BJ (cell line): ENCODE measurements around the gene RS1. TPM values are rescaled to one million over a fixed set of nuclear protein-coding genes. Genes with fewer than 3 reads are reported as not detected.

Experiments
- CTCF ChIA-PET: fragments of 350-600 bp; formaldehyde crosslinking; extraction: SDS; loops from one replicate; lab custom pipeline; 2021; ENCODE audit warnings: antibody characterized with exemption, inconsistent platforms; lab: Yijun Ruan, JAX
- POLR2A ChIA-PET: fragments of 300-600 bp; sonication (Branson Sonifier 250); formaldehyde crosslinking; extraction: SDS; loops from one replicate; lab custom pipeline; 2021; ENCODE audit warnings: antibody characterized with exemption; lab: Charles Lee
- DNase-seq: peaks from one replicate; pipeline ENCODE4 v3.0.0-alpha.2; 2011; ENCODE audit warnings: low read depth
- H3K27me3 ChIP-seq: 2 replicates; pipeline ENCODE4 v1.6.0; 2011; ENCODE audit warnings: low read length; ENCODE audit not compliant: control insufficient read depth, insufficient read depth
- H3K36me3 ChIP-seq: 2 replicates; pipeline ENCODE4 v1.5.1; 2011; ENCODE audit warnings: low read length; ENCODE audit not compliant: control insufficient read depth, insufficient read depth
- H3K4me3 ChIP-seq: 2 replicates; pipeline ENCODE4 v1.5.1; 2011; ENCODE audit warnings: low read depth, mild to moderate bottlenecking, control low read depth, low read length
- polyA plus RNA-seq: library from polyadenylated mRNA; depleted of rRNA; stranded (reverse); fragments of >200 nt; gene quantifications from 2 replicates; pipeline ENCODE4 v1.2.3, GENCODE V29; 2011
- TF ChIP-seq, protein P1 (sequence below): IDR thresholded peaks from 2 replicates; pipeline ENCODE4 v1.5.1; 2011; ENCODE audit warnings: low read depth, mild to moderate bottlenecking, control low read depth, inconsistent platforms, low read length, moderate library complexity; ENCODE audit not compliant: insufficient read depth

RS1 gene
- polyA plus RNA-seq, 1 experiment, result not detected

DNA sequence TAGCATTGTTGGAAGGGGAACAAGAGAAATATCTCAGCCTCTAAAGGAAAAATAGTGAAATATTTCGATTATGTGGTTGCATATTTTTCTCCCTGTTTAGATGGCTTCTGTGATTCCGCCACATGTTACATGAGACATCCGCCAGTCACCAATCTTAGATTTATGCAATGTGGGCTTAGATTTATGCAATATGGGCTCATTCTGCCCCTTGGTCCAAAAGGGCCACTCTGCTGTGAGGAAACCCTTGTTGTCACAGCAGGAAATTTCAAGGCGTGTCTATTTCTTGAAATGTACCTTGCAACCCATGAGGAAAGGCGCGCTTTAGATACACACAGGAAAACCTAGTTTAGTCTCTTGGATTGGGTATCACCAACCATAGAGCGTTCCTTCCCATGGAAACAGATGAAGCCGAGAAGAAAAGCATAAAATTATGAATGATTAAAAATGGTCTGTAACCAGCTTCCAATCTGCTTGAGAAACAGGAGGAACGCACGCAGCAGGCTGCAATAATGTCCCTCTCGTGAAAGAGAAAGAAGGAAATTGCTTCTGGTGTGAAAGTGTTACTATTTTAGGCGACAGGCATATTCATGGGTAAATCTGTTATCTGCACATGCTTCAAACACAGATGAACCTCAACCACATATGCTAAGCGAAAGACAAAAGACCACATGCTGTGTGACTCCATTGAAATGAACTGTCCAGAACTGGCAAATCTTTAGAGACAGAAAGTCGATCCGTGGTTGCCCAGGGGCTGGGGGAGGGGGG, 3.7 kb downstream of the RS1 start:
- POLR2A ChIA-PET, result no interaction called here
- H3K36me3 ChIP-seq, result no peaks in the 10 kb centered on the region
- H3K4me3 ChIP-seq, result no peak overlapping the region
- no peaks in the 10 kb centered on the region for H3K27me3 ChIP-seq
- CTCF ChIA-PET, result no interaction called here
- TF ChIP-seq, protein P1, sequence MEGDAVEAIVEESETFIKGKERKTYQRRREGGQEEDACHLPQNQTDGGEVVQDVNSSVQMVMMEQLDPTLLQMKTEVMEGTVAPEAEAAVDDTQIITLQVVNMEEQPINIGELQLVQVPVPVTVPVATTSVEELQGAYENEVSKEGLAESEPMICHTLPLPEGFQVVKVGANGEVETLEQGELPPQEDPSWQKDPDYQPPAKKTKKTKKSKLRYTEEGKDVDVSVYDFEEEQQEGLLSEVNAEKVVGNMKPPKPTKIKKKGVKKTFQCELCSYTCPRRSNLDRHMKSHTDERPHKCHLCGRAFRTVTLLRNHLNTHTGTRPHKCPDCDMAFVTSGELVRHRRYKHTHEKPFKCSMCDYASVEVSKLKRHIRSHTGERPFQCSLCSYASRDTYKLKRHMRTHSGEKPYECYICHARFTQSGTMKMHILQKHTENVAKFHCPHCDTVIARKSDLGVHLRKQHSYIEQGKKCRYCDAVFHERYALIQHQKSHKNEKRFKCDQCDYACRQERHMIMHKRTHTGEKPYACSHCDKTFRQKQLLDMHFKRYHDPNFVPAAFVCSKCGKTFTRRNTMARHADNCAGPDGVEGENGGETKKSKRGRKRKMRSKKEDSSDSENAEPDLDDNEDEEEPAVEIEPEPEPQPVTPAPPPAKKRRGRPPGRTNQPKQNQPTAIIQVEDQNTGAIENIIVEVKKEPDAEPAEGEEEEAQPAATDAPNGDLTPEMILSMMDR, result no peak
- DNase-seq, result no peak

DNA sequence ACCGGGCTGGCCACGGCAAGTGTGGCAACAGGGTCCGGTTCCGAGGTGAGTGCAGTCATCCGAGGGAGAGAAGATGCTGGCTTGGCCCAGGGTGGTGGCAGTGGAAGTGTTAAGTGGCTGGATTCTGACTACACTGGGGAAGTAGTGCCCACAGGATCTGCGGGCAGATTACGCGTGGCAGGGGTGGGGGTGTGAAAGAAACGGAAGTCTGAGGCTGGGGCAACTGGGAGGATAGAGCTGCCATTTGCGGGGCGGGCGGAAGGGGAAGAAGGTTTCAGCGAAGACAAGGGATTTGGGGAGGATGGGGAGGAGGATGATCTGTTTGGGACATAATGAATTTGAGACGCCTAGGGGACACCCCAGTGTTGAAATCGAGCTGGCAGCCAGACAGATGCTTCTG, 5.3 kb downstream of the RS1 start:
- no peaks in the 10 kb centered on the region for H3K27me3 ChIP-seq
- no peak overlapping the region for H3K4me3 ChIP-seq
- CTCF ChIA-PET, result no interaction called here
- no peak for DNase-seq
- no peaks in the 10 kb centered on the region for H3K36me3 ChIP-seq
- POLR2A ChIA-PET, result no interaction called here
- TF ChIP-seq, protein P1, result no peak

DNA sequence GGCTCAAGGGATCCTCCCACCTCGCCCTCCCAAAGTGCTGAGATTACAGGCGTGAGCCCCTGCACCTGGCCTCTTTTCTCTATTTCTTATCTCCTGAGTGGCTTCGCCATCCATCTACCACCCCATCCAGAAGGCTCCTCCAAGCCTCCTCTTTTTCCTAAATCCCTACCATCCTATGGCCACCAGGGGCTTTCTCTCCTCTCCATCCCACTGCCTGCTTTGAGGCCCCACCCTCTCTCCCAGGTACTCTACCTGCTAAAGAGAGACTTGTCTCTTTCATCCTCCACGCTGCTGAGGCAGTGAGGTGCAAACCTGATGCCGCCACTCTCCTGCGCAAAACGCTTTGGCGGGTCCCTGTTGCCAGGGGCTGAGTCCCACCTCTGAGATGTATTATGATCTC, 7.0 kb downstream of the RS1 start:
- ChIA-PET POLR2A (no interaction called here), CTCF (no interaction called here)
- TF ChIP-seq, protein P1, result no peak

DNA sequence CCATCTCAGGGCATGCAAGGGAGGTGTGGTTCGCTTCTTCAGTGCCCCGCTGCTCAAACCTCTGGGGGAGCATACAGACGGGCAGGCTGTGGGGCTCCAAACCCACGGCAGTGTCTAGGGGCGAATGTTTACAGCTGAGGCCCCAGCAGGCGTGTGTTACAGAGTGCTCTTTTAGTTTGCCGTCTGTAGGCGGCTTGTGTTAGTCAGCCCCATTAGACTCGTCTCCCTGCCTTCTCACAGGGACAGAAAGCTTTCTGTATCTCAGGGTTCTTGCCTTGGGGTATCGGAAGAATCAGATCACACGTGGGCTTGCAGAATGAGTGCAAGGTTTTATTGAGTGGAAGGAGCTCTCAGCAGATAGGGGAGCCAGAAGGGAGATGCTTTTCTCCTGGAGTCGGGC, 10.6 kb downstream of the RS1 start:
- ChIA-PET POLR2A (no interaction called here), CTCF (no interaction called here)
- no peaks in the 10 kb centered on the region for H3K27me3 ChIP-seq
- TF ChIP-seq, protein P1, result no peak
- H3K36me3 ChIP-seq, result no peaks in the 10 kb centered on the region
- H3K4me3 ChIP-seq, result no peak overlapping the region
- DNase-seq, result no peak

More for the DNA sequence above, 7.0 kb downstream of the RS1 start:
- Histone ChIP-seq H3K36me3 (no peaks in the 10 kb centered on the region), H3K27me3 (no peaks in the 10 kb centered on the region), H3K4me3 (no peak overlapping the region)
- no peak for DNase-seq

DNA sequence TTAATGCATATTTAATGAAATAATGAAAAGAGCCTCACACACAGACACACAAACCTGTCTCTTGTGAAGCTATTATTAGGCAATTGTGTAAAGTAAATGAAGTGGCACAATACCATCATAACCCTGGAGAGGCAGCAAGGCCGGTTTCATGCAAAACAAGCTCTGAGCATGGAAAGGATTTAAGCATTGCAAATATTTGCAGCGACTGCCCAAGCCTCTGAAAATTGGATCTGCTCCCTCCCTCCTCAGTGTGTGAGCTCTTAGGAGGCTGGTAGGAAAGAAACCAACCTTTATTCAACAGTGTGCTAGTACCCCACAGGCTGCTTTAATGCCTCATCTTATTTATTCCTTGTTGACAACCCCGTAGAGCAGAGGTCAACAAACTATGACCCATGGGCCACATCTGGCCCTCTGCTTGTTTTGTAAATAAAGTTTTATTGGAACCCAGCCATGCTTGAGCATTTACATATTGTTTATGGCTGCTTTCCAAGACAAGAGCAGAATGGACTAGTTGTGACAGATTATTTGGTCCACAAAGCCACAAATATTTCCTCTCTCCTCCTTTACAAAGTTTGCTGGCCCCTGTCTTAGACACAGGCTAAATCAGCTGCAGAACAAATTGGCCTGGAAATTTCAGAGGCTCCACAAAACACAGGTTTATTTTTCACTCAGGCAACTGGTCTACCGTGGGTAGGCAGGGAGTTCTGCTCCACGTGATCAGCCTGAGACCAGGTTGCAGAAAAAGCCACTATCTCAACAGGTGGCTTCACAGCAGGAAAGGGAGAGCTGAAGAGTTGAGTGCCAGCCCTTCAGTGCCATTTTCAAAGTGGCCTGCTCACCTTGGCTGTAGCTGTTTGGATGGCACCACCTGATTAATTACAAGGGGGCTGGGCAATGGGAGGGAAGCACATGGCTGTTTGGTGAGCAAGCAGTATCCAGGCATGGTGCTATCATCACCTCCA, 16.8 kb downstream of the RS1 start:
- CTCF ChIA-PET, result no interaction called here
- no peaks in the 10 kb centered on the region for H3K36me3 ChIP-seq
- DNase-seq, result no peak
- TF ChIP-seq, protein P1, result no peak
- H3K4me3 ChIP-seq, result no peak overlapping the region
- POLR2A ChIA-PET, result no interaction called here
- H3K27me3 ChIP-seq, result no peaks in the 10 kb centered on the region
